Endothelial cell of umbilical vein (primary cell): ENCODE measurements around the gene SLC25A2. TPM values are rescaled to one million over a fixed set of nuclear protein-coding genes. Genes with fewer than 3 reads are reported as not detected.

Experiments
- BruUV-seq: library from RNA; stranded (reverse); fragments of 400-500 nt; replicated peaks from 2 replicates; lab custom pipeline; 2021; lab: Mats Ljungman, UMichigan
- CTCF ChIA-PET: fragments of 300-600, 350-600 bp; sonication (Branson Sonifier 250); formaldehyde crosslinking; loops from one replicate; lab custom pipeline; 2021; ENCODE audit warnings: antibody characterized with exemption, inconsistent platforms; lab: Charles Lee
- POLR2A ChIA-PET: fragments of 300-600, 350-600 bp; sonication (Branson Sonifier 250); formaldehyde crosslinking; loops from one replicate; lab custom pipeline; 2021; ENCODE audit warnings: antibody characterized with exemption, inconsistent platforms; lab: Charles Lee
- DNase-seq: peaks from one replicate; pipeline ENCODE4 v3.0.0-alpha.2; 2011; ENCODE audit warnings: low read depth, low spot score
- FAIRE-seq: peaks from 2 replicates; lab custom pipeline; 2011; peaks lifted over from hg19 to GRCh38; lab: Jason Lieb, UNC
- H2AFZ ChIP-seq: 2 replicates; pipeline ENCODE4 v1.6.0; 2012; ENCODE audit warnings: low read depth, low read length, control low read depth, inconsistent platforms
- H3K27ac ChIP-seq: 2 replicates; pipeline ENCODE4 v1.5.1; 2011; ENCODE audit warnings: low read depth, mild to moderate bottlenecking, control low read depth, low read length, moderate library complexity; ENCODE audit not compliant: insufficient read depth
- H3K27me3 ChIP-seq, 2 experiments: 2 replicates each; pipeline versions ENCODE4 v1.6.0 to v1.6.1; 2011; ENCODE audit warnings: low read length in 2 of 2, mixed read lengths in 1 of 2; ENCODE audit not compliant: control insufficient read depth in 2 of 2, insufficient read depth in 2 of 2
- H3K36me3 ChIP-seq, 2 experiments: 2 replicates in 1 of 2; 3 replicates in 1 of 2; pipeline ENCODE4 v1.5.1; 2011; ENCODE audit warnings: low read length in 2 of 2, mild to moderate bottlenecking in 1 of 2, moderate library complexity in 1 of 2; ENCODE audit not compliant: control insufficient read depth in 2 of 2, insufficient read depth in 2 of 2; ENCODE audit errors: extremely low read depth in 1 of 2
- H3K4me1 ChIP-seq: 3 replicates; pipeline ENCODE4 v1.5.1; 2011; ENCODE audit warnings: mild to moderate bottlenecking, low read length; ENCODE audit not compliant: control insufficient read depth, insufficient read depth; ENCODE audit errors: extremely low read depth
- H3K4me2 ChIP-seq: 2 replicates; pipeline ENCODE4 v1.6.1; 2011; ENCODE audit warnings: low read length, control low read depth, mixed read lengths; ENCODE audit not compliant: insufficient read depth
- H3K4me3 ChIP-seq, 3 experiments: fragments of 200-600 bp in 1 of 3; sonication (generic), shearing (Covaris generic) in 1 of 3; replicated peaks in 1 of 3; 2 replicates each; pipeline ENCODE4 v1.5.1; 2011 to 2016; ENCODE audit warnings: control low read depth in 3 of 3, low read length in 3 of 3, mild to moderate bottlenecking in 2 of 3, inconsistent platforms in 1 of 3, low read depth in 1 of 3, moderate library complexity in 1 of 3; ENCODE audit not compliant: insufficient read depth in 1 of 3
- H3K79me2 ChIP-seq: 2 replicates; pipeline ENCODE4 v1.6.0; 2012; ENCODE audit warnings: low read length, inconsistent platforms; ENCODE audit not compliant: control insufficient read depth, insufficient read depth
- H3K9ac ChIP-seq: replicated peaks from 2 replicates; pipeline ENCODE3; 2011; ENCODE audit warnings: low read length, control low read depth; ENCODE audit not compliant: insufficient read depth; ENCODE audit errors: extremely low read depth
- H3K9me1 ChIP-seq: replicated peaks from 3 replicates; pipeline ENCODE4 v1.6.0; 2011; ENCODE audit warnings: mild to moderate bottlenecking, low read length; ENCODE audit not compliant: control insufficient read depth, insufficient read depth; ENCODE audit errors: extremely low read depth
- H3K9me3 ChIP-seq: replicated peaks from 2 replicates; pipeline ENCODE4 v1.5.1; 2012; ENCODE audit warnings: low read length, inconsistent platforms; ENCODE audit not compliant: control insufficient read depth, insufficient read depth
- H4K20me1 ChIP-seq: replicated peaks from 2 replicates; pipeline ENCODE3; 2011; ENCODE audit warnings: mild to moderate bottlenecking, low read length; ENCODE audit not compliant: control insufficient read depth, insufficient read depth; ENCODE audit errors: extremely low read depth
- CTCF ChIP-seq, 2 donors: IDR thresholded peaks; 1 replicate in 1 of 2; 2 replicates in 1 of 2; pipeline ENCODE4 v1.5.1; 2011; ENCODE audit warnings: low read length in 2 of 2, mild to moderate bottlenecking in 2 of 2, moderate library complexity in 2 of 2, control low read depth in 1 of 2, inconsistent platforms in 1 of 2, low read depth in 1 of 2; ENCODE audit not compliant: insufficient read depth in 1 of 2; ENCODE audit errors: extremely low read depth in 1 of 2
- EZH2 ChIP-seq: IDR thresholded peaks from 2 replicates; pipeline ENCODE4 v1.6.1; 2012; ENCODE audit warnings: borderline replicate concordance, low read depth, mild to moderate bottlenecking, moderate library complexity, low read length, inconsistent platforms; ENCODE audit not compliant: severe bottlenecking
- FOS ChIP-seq: IDR thresholded peaks from 2 replicates; pipeline ENCODE4 v1.6.1; 2011; ENCODE audit warnings: mild to moderate bottlenecking, low read length, moderate library complexity, borderline replicate concordance; ENCODE audit not compliant: insufficient read depth
- GATA2 ChIP-seq: IDR thresholded peaks from 2 replicates; pipeline ENCODE4 v1.7.0; 2011; ENCODE audit warnings: low read depth, mild to moderate bottlenecking, moderate library complexity, mixed read lengths, low read length; ENCODE audit not compliant: insufficient read length, insufficient read depth
- JUN ChIP-seq: IDR thresholded peaks from 2 replicates; pipeline ENCODE4 v1.6.1; 2011; ENCODE audit warnings: borderline replicate concordance, low read depth; ENCODE audit not compliant: insufficient read length, insufficient read depth
- MYC ChIP-seq: IDR thresholded peaks from one replicate; pipeline ENCODE4 v1.6.1; 2011; ENCODE audit warnings: mild to moderate bottlenecking, low read depth, low read length
- POLR2A ChIP-seq: IDR thresholded peaks from 2 replicates; pipeline ENCODE4 v1.6.1; 2012; ENCODE audit warnings: low read depth, mild to moderate bottlenecking, control low read depth, low read length
- POLR2AphosphoS5 ChIP-seq: IDR thresholded peaks from 2 replicates; pipeline ENCODE4 v1.6.1; 2012; ENCODE audit warnings: low read depth, mild to moderate bottlenecking, control low read depth, low read length, moderate library complexity; ENCODE audit not compliant: insufficient read depth
- dilution Hi-C: fragments of 300-500 bp; cut with MboI; formaldehyde crosslinking; loops from one replicate; pipeline ENCODE4 v1.15.0; 2019; ENCODE audit warnings: low sequenced_read_pairs; ENCODE audit not compliant: extremely low pct_ligation_motif_present
- intact Hi-C: fragments of 100-400 bp; cut with micrococcal nuclease; formaldehyde crosslinking; loops from one replicate; pipeline ENCODE4 v1.10.0; 2022
- polyA plus RNA-seq, 4 experiments: library from polyadenylated mRNA; depleted of rRNA in 3 of 4; stranded (reverse) in 3 of 4; unstranded in 1 of 4; fragments of >200 nt; gene quantifications; 2 replicates each; pipeline versions ENCODE4 v1.2.1 to v1.2.3, GENCODE V29; 2011 to 2012; ENCODE audit warnings: missing spikeins in 1 of 4
- total RNA-seq: library from RNA; stranded (reverse); gene quantifications from 2 replicates; pipeline ENCODE4 v1.2.3, GENCODE V29; 2021
- TF ChIP-seq, protein P1 (sequence below): IDR thresholded peaks from 2 replicates; pipeline ENCODE4 v1.6.1; 2011; ENCODE audit not compliant: insufficient read depth, insufficient read length

The SLC25A2 gene
- total and polyA plus RNA-seq, 2 donors (not counting 3 experiments of a cell fraction or from before 2014, with no cell fraction given), result 0.46 TPM; not detected in 1

GRCh38 chr5:141319699-141320098 lies 15.8 kb upstream of the SLC25A2 start:
- Histone ChIP-seq H3K9me3 (peaks cover 15% of the 10 kb centered on the region), H2AFZ (no peak overlapping the region), H3K9ac (no peak overlapping the region), H3K27me3 (no peaks in the 10 kb centered on the region), H3K27ac (no peak overlapping the region), H3K9me1 (no peaks in the 10 kb centered on the region), H3K4me2 (peak overlapping the region; percentile 60), H3K79me2 (peaks cover 24% of the 10 kb centered on the region), H3K36me3 (peaks cover 0 to 11% of the 10 kb centered on the region in 2 experiments), H4K20me1 (peaks cover 9% of the 10 kb centered on the region), H3K4me3 (peak overlapping the region in 2 of 3 experiments; percentile 87 to 91), H3K4me1 (no peaks in the 10 kb centered on the region)
- dilution Hi-C loops (no loop called here), intact Hi-C loops (loop anchor here (1.0 to 2.0 kb wide), 2 partner anchors 23 to 241 kb away; partner anchors contain the start of gene PCDHGA3)
- TF ChIP-seq MYC (no peak), POLR2A (no peak), GATA2 (no peak), CTCF (IDR thresholded peaks at IDR 0.05; ENCODE audit: extremely low read depth in 1 of 2, insufficient read depth in 1 of 2, low read depth in 1 of 2, low read length in 2 of 2) (no peak), POLR2AphosphoS5 (no peak), FOS (no peak), JUN (no peak), EZH2 (no peak)
- TF ChIP-seq, protein P1, sequence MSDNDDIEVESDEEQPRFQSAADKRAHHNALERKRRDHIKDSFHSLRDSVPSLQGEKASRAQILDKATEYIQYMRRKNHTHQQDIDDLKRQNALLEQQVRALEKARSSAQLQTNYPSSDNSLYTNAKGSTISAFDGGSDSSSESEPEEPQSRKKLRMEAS, result no peak
- no TSS peak for BruUV-seq
- ChIA-PET POLR2A (interaction anchor here (1.6 kb wide), 1 partner anchor 11 kb away, joined by 7 read pairs; the partner anchor contains the start of gene PCDHGA1), CTCF (interaction anchor here (0.7 to 2.8 kb wide), 20 partner anchors 8 to 244 kb away, joined by 3 to 19 read pairs (median 6); partner anchors contain the start of genes PCDHB14, PCDHB15, PCDHGA1 and PCDHGA10)
- no peak for FAIRE-seq
- DNase-seq, result no peak
